HG02610 (cell line): ENCODE results near the gene OTUB2.
"Not testable (repeated sequence)": the region's sequence is repeated elsewhere in the genome, so short reads cannot be mapped to it uniquely, and the experiment has no call there.

ENCODE experiments used
- ATAC-seq: cut with Tn5 transposase; IDR thresholded peaks from one replicate; pipeline ENCODE4 v1.9.1; 2021; ENCODE audit warnings: mild to moderate bottlenecking, moderate library complexity; ENCODE audit not compliant: unreplicated experiment

The OTUB2 gene

GRCh38 chr14:94052662-94053061, 26.5 kb downstream of the OTUB2 start:
- no peak for ATAC-seq

- ATAC-seq, result no peak
Measured at GRCh38 chr14:94054401-94054800, 28.3 kb downstream of the OTUB2 start.

- no peak for ATAC-seq
Measured at GRCh38 chr14:94054936-94055335, 28.8 kb downstream of the OTUB2 start.

- peak; percentile 82 for ATAC-seq
Measured at GRCh38 chr14:94056579-94057308, 30.6 kb downstream of the OTUB2 start.

GRCh38 chr14:94058128-94058673, 32.1 kb downstream of the OTUB2 start:
- no peak for ATAC-seq

- ATAC-seq, result no peak
Measured at GRCh38 chr14:94058674-94059138, 32.6 kb downstream of the OTUB2 start.

- no peak for ATAC-seq
Measured at GRCh38 chr14:94059998-94060397, 33.9 kb downstream of the OTUB2 start.

GRCh38 chr14:94062344-94062940, 36.3 kb downstream of the OTUB2 start:
- ATAC-seq, result no peak

- ATAC-seq, result no peak
Measured at GRCh38 chr14:94066089-94066676, 40.0 kb downstream of the OTUB2 start.

GRCh38 chr14:94072076-94072475, 45.9 kb downstream of the OTUB2 start:
- ATAC-seq, result not testable (repeated sequence)

- no peak for ATAC-seq
Measured at GRCh38 chr14:94074534-94074933, 48.4 kb downstream of the OTUB2 start.

- ATAC-seq, result no peak
Measured at GRCh38 chr14:94075008-94075407, 48.9 kb downstream of the OTUB2 start.

- no peak for ATAC-seq
Measured at GRCh38 chr14:94077111-94077821, 51.1 kb downstream of the OTUB2 start.

- ATAC-seq, result no peak
Measured at GRCh38 chr14:94077823-94078222, 51.7 kb downstream of the OTUB2 start.

- no peak for ATAC-seq
Measured at GRCh38 chr14:94079891-94080620, 53.9 kb downstream of the OTUB2 start.

- ATAC-seq, result peak; percentile 99
Measured at GRCh38 chr14:94080621-94081385, 54.7 kb downstream of the OTUB2 start, which contains the start of the genes DDX24 and IFI27L1. Gene DDX24 (minus strand): TSS chr14:94081202. CDS start chr14:94079742, 1,460 bp downstream. Gene IFI27L1 (plus strand): TSS chr14:94081310. CDS start chr14:94096938, 15,628 bp downstream.

- peak; percentile 20 for ATAC-seq
Measured at GRCh38 chr14:94081386-94081820, 55.3 kb downstream of the OTUB2 start.

- no peak for ATAC-seq
Measured at GRCh38 chr14:94087891-94088290, 61.8 kb downstream of the OTUB2 start.

GRCh38 chr14:94088516-94088915, 62.4 kb downstream of the OTUB2 start:
- no peak for ATAC-seq
